Measurements from ENCODE around the gene GRHL1.

GRCh38 chr2:9951272-9951521, 296 bp upstream of the GRHL1 start:
- TF ChIP-seq EZH2phosphoT487 (IDR thresholded peaks at IDR 0.05; ENCODE audit: insufficient read depth, low read depth), result no peak
- TF ChIP-seq EZH2 (IDR thresholded peaks at IDR 0.05; ENCODE audit: insufficient read depth, poor library complexity, severe bottlenecking), result no peak

All from GM23248 (cell line).